Breast epithelium (tissue), 4 donors: Measurements from ENCODE around the gene WDR70. TPM values are rescaled to one million over a fixed set of nuclear protein-coding genes. Genes with fewer than 3 reads are reported as not detected.

Experiments used
- DNase-seq, 2 donors: peaks; one replicate each; pipeline ENCODE4 v3.0.0-alpha.2; 2019; ENCODE audit warnings: low spot score in 2 of 2
- H3K27ac ChIP-seq, 2 donors: fragments of 200-600 bp; sonication (generic) in 1 of 2; one replicate each; pipeline ENCODE4 v1.5.1; 2016 to 2019; ENCODE audit warnings: mild to moderate bottlenecking in 1 of 2
- H3K27me3 ChIP-seq, 2 donors: fragments of 200-600 bp; sonication (generic) in 1 of 2; one replicate each; pipeline versions ENCODE4 v1.5.1 to v1.6.0; 2017 to 2019; ENCODE audit warnings: control low read depth in 1 of 2, mild to moderate bottlenecking in 1 of 2
- H3K36me3 ChIP-seq: fragments of 200-600 bp; one replicate; pipeline ENCODE4 v1.5.1; 2019
- H3K4me1 ChIP-seq, 2 donors: fragments of 200-600 bp; sonication (generic); one replicate each; pipeline ENCODE4 v1.5.1; 2016 to 2019; ENCODE audit warnings: control low read depth in 1 of 2
- H3K4me3 ChIP-seq, 3 donors: fragments of 200-600 bp; sonication (generic); 1 replicate in 2 of 3; 2 replicates in 1 of 3; pipeline ENCODE4 v1.5.1; 2016 to 2019; ENCODE audit warnings: mild to moderate bottlenecking in 3 of 3, moderate library complexity in 2 of 3
- H3K9me3 ChIP-seq, 2 donors: fragments of 200-600 bp; sonication (generic) in 1 of 2; one replicate each; pipeline ENCODE4 v1.5.1; 2016 to 2019; ENCODE audit warnings: control low read depth in 1 of 2
- POLR2A ChIP-seq: fragments of 450-650 bp; IDR thresholded peaks from one replicate; pipeline ENCODE4 v1.6.1; 2016; ENCODE audit warnings: antibody characterized with exemption, mild to moderate bottlenecking, moderate library complexity
- POLR2AphosphoS5 ChIP-seq, 3 donors: sonication (generic); formaldehyde crosslinking; IDR thresholded peaks; one replicate each; pipeline ENCODE4 v1.6.1; 2017; ENCODE audit warnings: antibody characterized with exemption in 3 of 3
- intact Hi-C: fragments of 100-400 bp; cut with DNase I; formaldehyde crosslinking; loops from one replicate; pipeline ENCODE4 v1.15.1; 2023; ENCODE audit warnings: low total_unique reads
- total RNA-seq, 3 donors: library from RNA; depleted of rRNA; stranded (reverse); fragments of >200 nt; gene quantifications; one replicate each; pipeline ENCODE4 v1.1.0, GENCODE V29; 2016
- TF ChIP-seq, protein P1 (sequence below), 3 donors: fragments of 450-650 bp; IDR thresholded peaks; one replicate each; pipeline ENCODE4 v1.5.1; 2016 to 2017; ENCODE audit warnings: antibody characterized with exemption in 3 of 3, mild to moderate bottlenecking in 3 of 3, moderate library complexity in 3 of 3

WDR70 gene
- total RNA-seq, 3 donors from 2014 or later = 29.6 to 40.2 (median 37.0) TPM

DNA sequence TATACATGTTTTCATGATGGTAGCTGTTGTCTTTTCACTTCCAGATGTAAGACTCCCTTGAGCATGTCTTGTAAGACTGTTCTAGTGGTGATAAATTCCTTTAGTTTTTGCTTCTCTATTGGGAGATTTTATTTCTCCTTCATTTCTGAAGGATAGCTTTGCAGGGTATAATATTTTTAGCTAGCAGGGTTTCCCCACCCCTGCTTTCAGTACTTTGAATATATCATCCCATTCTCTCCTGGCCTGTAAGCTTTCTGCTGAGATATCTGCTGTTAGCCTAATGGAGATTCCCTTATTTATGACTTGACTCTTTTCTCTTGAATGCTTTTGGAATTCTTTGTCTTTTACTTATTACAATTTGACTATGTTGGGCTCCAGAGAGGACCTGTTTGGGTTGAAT, 249.8 kb downstream of the WDR70 start:
- intact Hi-C loops = no loop called here
- Histone ChIP-seq H3K27ac (no peak overlapping the region), H3K4me1 (no peaks in the 10 kb centered on the region), H3K4me3 (no peak overlapping the region), H3K9me3 (peaks cover 9 to 12% of the 10 kb centered on the region in 2 donors), H3K36me3 (no peaks in the 10 kb centered on the region), H3K27me3 (no peaks in the 10 kb centered on the region)
- no peak for DNase-seq
- TF ChIP-seq POLR2A (no peak), POLR2AphosphoS5 (IDR thresholded peaks at IDR 0.05) (no peak)
- TF ChIP-seq, protein P1, sequence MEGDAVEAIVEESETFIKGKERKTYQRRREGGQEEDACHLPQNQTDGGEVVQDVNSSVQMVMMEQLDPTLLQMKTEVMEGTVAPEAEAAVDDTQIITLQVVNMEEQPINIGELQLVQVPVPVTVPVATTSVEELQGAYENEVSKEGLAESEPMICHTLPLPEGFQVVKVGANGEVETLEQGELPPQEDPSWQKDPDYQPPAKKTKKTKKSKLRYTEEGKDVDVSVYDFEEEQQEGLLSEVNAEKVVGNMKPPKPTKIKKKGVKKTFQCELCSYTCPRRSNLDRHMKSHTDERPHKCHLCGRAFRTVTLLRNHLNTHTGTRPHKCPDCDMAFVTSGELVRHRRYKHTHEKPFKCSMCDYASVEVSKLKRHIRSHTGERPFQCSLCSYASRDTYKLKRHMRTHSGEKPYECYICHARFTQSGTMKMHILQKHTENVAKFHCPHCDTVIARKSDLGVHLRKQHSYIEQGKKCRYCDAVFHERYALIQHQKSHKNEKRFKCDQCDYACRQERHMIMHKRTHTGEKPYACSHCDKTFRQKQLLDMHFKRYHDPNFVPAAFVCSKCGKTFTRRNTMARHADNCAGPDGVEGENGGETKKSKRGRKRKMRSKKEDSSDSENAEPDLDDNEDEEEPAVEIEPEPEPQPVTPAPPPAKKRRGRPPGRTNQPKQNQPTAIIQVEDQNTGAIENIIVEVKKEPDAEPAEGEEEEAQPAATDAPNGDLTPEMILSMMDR (IDR thresholded peaks at IDR 0.05) = no peak

DNA sequence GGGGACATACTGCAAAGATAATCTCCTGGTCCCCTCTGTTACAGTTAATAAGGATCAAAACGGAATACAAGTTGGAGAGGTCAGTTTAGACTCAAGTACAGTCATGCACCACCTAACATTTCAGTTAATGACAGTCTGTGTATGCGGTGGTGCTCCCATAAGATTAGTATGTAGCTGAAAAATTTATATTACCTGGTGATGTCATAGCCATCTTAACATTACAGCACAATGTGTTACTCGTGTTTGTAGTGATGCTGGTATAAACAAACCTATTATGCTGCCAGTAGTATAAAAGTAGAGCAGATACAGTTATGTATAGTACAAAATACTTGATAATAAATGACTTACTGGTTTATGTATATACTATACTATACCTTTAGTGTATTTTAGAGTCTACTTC, 252.8 kb downstream of the WDR70 start:
- intact Hi-C loops = no loop called here
- Histone ChIP-seq H3K27ac (no peak overlapping the region), H3K36me3 (no peaks in the 10 kb centered on the region), H3K9me3 (peaks cover 9 to 12% of the 10 kb centered on the region in 2 donors), H3K4me1 (no peaks in the 10 kb centered on the region), H3K27me3 (no peaks in the 10 kb centered on the region), H3K4me3 (no peak overlapping the region)
- TF ChIP-seq, protein P1 (IDR thresholded peaks at IDR 0.05) = no peak
- TF ChIP-seq POLR2A = no peak
- TF ChIP-seq POLR2AphosphoS5 (IDR thresholded peaks at IDR 0.05) = no peak
- no peak for DNase-seq

DNA sequence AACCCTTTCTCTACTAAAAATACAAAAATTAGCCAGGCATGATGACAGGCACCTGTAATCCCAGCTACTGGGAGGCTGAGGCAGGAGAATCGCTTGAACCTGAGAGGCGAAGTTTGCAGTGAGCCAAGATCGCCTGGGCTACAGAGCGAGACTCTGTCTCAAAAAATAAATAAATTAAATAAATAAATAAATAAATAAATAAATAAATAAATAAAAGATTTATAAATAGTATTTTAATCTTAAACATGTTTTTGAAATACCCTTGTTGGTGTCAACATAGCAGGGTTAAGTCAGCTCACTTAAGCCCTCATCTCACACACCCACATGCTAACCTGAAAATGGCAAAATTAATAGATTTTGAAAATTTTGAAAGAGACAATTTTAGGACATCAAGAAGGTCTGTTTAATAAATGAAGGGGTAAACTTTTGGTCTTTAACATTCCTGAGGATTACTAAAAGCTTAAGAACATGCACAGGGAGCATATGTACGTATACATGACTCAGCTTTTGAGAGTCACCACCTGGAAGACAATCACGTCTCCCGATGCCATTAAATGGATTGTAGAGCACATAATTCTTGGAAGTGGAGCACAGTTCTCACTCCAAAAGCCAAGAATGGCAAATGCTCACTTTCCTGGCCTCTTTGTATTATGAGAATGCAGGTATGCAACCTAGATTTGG, 258.2 kb downstream of the WDR70 start:
- Histone ChIP-seq H3K9me3 (no peaks in the 10 kb centered on the region), H3K27ac (no peak overlapping the region), H3K4me1 (no peaks in the 10 kb centered on the region), H3K27me3 (no peaks in the 10 kb centered on the region), H3K36me3 (no peaks in the 10 kb centered on the region), H3K4me3 (no peak overlapping the region)
- no peak for DNase-seq
- intact Hi-C loops = no loop called here
- TF ChIP-seq, protein P1 (IDR thresholded peaks at IDR 0.05) = no peak
- TF ChIP-seq POLR2A (no peak), POLR2AphosphoS5 (IDR thresholded peaks at IDR 0.05) (no peak)

DNA sequence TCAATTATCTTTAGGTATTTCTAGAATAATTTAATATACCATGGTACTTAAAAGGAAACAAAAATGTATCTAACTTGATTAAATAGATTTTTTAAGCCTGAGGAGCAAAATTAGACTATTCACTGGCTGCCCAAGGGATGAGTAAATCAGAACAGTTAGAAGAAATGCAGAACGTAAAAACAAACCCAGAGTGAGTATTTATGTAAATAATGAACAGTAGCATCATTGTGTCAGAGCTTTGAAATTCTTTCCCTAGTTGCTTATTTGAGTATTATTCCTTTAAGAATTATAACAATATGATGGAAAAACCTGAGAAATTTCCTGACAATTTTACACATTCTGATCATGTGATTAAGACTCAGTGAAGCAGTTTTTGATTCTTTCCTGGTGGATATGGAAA, 259.8 kb downstream of the WDR70 start:
- Histone ChIP-seq H3K9me3 (no peaks in the 10 kb centered on the region), H3K27me3 (no peaks in the 10 kb centered on the region), H3K27ac (no peak overlapping the region), H3K4me3 (no peak overlapping the region), H3K4me1 (no peaks in the 10 kb centered on the region), H3K36me3 (no peaks in the 10 kb centered on the region)
- no peak for DNase-seq
- TF ChIP-seq POLR2AphosphoS5 (IDR thresholded peaks at IDR 0.05) = no peak
- no peak for TF ChIP-seq POLR2A
- TF ChIP-seq, protein P1 (IDR thresholded peaks at IDR 0.05) = no peak
- intact Hi-C loops = no loop called here

DNA sequence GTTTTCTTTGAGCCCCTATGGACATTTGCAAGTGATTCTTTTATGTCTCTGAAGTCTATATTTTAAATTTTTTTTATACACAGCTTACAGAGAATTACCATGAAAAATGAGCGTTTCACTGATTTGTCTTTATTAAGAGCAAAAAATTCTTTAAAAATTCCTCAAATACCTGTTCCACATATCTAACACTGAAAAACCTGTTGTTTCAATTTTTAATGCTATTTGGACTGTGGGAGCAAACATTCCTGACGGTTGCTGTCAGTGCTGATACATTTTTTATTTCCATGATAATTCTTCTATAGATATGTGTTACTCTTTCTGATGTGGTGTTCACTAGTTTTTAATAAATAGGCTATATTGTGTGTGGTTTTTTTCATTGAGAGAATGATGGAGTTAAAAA, 261.0 kb downstream of the WDR70 start:
- TF ChIP-seq POLR2A = no peak
- TF ChIP-seq, protein P1 (IDR thresholded peaks at IDR 0.05) = no peak
- TF ChIP-seq POLR2AphosphoS5 (IDR thresholded peaks at IDR 0.05) = no peak
- H3K9me3 ChIP-seq = peaks cover 0 to 5% of the 10 kb centered on the region in 2 donors
- DNase-seq = no peak

More for the DNA sequence above, 261.0 kb downstream of the WDR70 start:
- Histone ChIP-seq H3K4me1 (no peaks in the 10 kb centered on the region), H3K36me3 (no peaks in the 10 kb centered on the region), H3K27me3 (no peaks in the 10 kb centered on the region), H3K4me3 (no peak overlapping the region), H3K27ac (no peak overlapping the region)
- intact Hi-C loops = no loop called here
